HG03175 (cell line): ENCODE results near the gene CERK.
"Not testable (repeated sequence)": the region's sequence is repeated elsewhere in the genome, so short reads cannot be mapped to it uniquely, and the experiment has no call there.

ENCODE experiments used
- ATAC-seq: cut with Tn5 transposase; IDR thresholded peaks from one replicate; pipeline ENCODE4 v1.9.1; 2021; ENCODE audit warnings: mild to moderate bottlenecking, moderate library complexity; ENCODE audit not compliant: unreplicated experiment

Gene CERK

GRCh38 chr22:46651316-46651715 is 86.7 kb downstream of the CERK start:
- ATAC-seq, result no peak

- ATAC-seq, result no peak
Measured at GRCh38 chr22:46650078-46650810, 87.8 kb downstream of the CERK start.

- ATAC-seq, result no peak
Measured at GRCh38 chr22:46649141-46650077, 88.6 kb downstream of the CERK start.

GRCh38 chr22:46648225-46648820 is 89.7 kb downstream of the CERK start:
- ATAC-seq, result not testable (repeated sequence)

- no peak for ATAC-seq
Measured at GRCh38 chr22:46646531-46647215, 91.4 kb downstream of the CERK start.

GRCh38 chr22:46642840-46643480 is 95.1 kb downstream of the CERK start:
- not testable (repeated sequence) for ATAC-seq

- no peak for ATAC-seq
Measured at GRCh38 chr22:46641811-46642266, 96.2 kb downstream of the CERK start.

- ATAC-seq, result no peak
Measured at GRCh38 chr22:46640293-46641055, 97.6 kb downstream of the CERK start.

GRCh38 chr22:46639843-46640242 is 98.2 kb downstream of the CERK start:
- no peak for ATAC-seq

GRCh38 chr22:46638601-46639431 is 99.2 kb downstream of the CERK start:
- ATAC-seq, result no peak

GRCh38 chr22:46637711-46638600 is 100.1 kb downstream of the CERK start:
- ATAC-seq, result no peak

- ATAC-seq, result no peak
Measured at GRCh38 chr22:46636221-46637002, 101.6 kb downstream of the CERK start.

- no peak for ATAC-seq
Measured at GRCh38 chr22:46635756-46636155, 102.3 kb downstream of the CERK start.

- not testable (repeated sequence) for ATAC-seq
Measured at GRCh38 chr22:46634973-46635685, 102.9 kb downstream of the CERK start.
